Activated naive CD8-positive, alpha-beta T cell treated with anti-CD3 and anti-CD28 coated beads, Interleukin-2, amount 50 U/mL, for 24 hours (primary cell): ENCODE results near the gene GINM1.

Experiments used
- ATAC-seq: fragments of 150-1000 bp; cut with Tn5 transposase; one replicate; pipeline ENCODE4 v1.10.0; 2021
- DNase-seq: peaks from one replicate; pipeline ENCODE4 v3.0.0; 2021
- H3K27ac Mint-ChIP-seq: one replicate; pipeline ENCODE4 v1.8.0; 2021; ENCODE audit warnings: mild to moderate bottlenecking, mixed read lengths
- H3K27me3 Mint-ChIP-seq: one replicate; pipeline ENCODE4 v1.8.0; 2021; ENCODE audit warnings: mixed read lengths
- H3K36me3 Mint-ChIP-seq: one replicate; pipeline ENCODE4 v1.8.0; 2021; ENCODE audit warnings: low read depth, mixed read lengths
- H3K4me1 Mint-ChIP-seq: one replicate; pipeline ENCODE4 v1.8.0; 2021; ENCODE audit warnings: mixed read lengths
- H3K4me3 Mint-ChIP-seq: one replicate; pipeline ENCODE4 v1.8.0; 2021; ENCODE audit warnings: mild to moderate bottlenecking, moderate library complexity, mixed read lengths
- H3K9me3 Mint-ChIP-seq: one replicate; pipeline ENCODE4 v1.8.0; 2021; ENCODE audit warnings: mixed read lengths

GINM1 gene

DNA sequence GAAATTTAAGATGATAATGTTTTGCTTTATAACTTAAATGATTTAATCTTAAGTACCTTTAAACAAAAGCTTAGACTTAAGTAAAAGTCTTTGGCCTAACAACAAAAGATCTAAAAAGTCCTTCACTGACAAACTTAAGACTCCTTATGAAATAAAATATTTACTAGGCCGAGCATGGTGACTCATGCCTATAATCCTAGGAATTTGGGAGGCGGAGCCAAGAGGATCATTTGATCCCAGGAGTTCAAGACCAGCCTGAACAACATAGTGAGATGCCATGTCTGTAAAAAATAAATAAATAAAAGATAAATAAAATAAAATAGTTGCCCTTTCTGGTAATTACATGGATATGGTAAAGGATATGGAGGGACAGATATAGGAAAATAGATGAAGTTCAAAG lies 69.9 kb downstream of the GINM1 start:
- no peaks in the 10 kb centered on the region for H3K27me3 Mint-ChIP-seq
- no peak overlapping the region for H3K27ac Mint-ChIP-seq

More for the DNA sequence above, 69.9 kb downstream of the GINM1 start:
- DNase-seq (no peak), ATAC-seq (no peak)
- Mint-ChIP-seq H3K4me3 (no peak overlapping the region), H3K9me3 (no peaks in the 10 kb centered on the region), H3K36me3 (peaks cover 14% of the 10 kb centered on the region), H3K4me1 (no peaks in the 10 kb centered on the region)
